ENCODE results near the gene CERS6. TPM values are rescaled to one million over a fixed set of nuclear protein-coding genes. Genes with fewer than 3 reads are reported as not detected.

CERS6 gene
- total RNA-seq, 1 experiment from 2014 or later = 17.3 TPM

GRCh38 chr2:168599738-168600137, 143.7 kb downstream of the CERS6 start (continued):
- no peak for TF ChIP-seq HMGXB4 (CRISPR knock-in tag; IDR thresholded peaks at IDR 0.05)
- TF ChIP-seq NFE2L1 (CRISPR knock-in tag; IDR thresholded peaks at IDR 0.05) = no peak
- no peak for TF ChIP-seq ZNF219 (CRISPR knock-in tag; IDR thresholded peaks at IDR 0.05; ENCODE audit: borderline replicate concordance)

GRCh38 chr2:168600949-168601348, 144.9 kb downstream of the CERS6 start:
- Mint-ChIP-seq H3K36me3 (peaks cover 23% of the 10 kb centered on the region), H3K27me3 (ENCODE audit: low read depth) (no peaks in the 10 kb centered on the region; the same call in 1 of the 2 replicates), H3K4me3 (no peak overlapping the region), H3K27ac (no peak overlapping the region), H3K9me3 (peaks cover 27% of the 10 kb centered on the region), H3K4me1 (peaks cover 20% of the 10 kb centered on the region)
- POLR2A ChIA-PET = no interaction called here
- no peak for DNase-seq (ENCODE audit: low spot score)
- CTCF ChIA-PET = no interaction called here
- ATAC-seq = no peak
- no peak for TF ChIP-seq ATF1 (CRISPR knock-in tag; IDR thresholded peaks at IDR 0.05)
- no peak for TF ChIP-seq ATF3 (CRISPR knock-in tag; conservative IDR thresholded peaks at IDR 0.05)
- TF ChIP-seq EMX1 (CRISPR knock-in tag; IDR thresholded peaks at IDR 0.05) = no peak
- no peak for TF ChIP-seq PRDM15 (CRISPR knock-in tag; IDR thresholded peaks at IDR 0.05)
- TF ChIP-seq SP1 (CRISPR knock-in tag; conservative IDR thresholded peaks at IDR 0.05) = no peak
- no peak for TF ChIP-seq E2F4 (CRISPR knock-in tag; IDR thresholded peaks at IDR 0.05; ENCODE audit: borderline replicate concordance, low read depth)
- TF ChIP-seq ZNF281 (CRISPR knock-in tag; IDR thresholded peaks at IDR 0.05) = no peak
- TF ChIP-seq RORB (CRISPR knock-in tag; IDR thresholded peaks at IDR 0.05) = no peak
- TF ChIP-seq ZNF416 (CRISPR knock-in tag; IDR thresholded peaks at IDR 0.05) = no peak
- no peak for TF ChIP-seq OVOL2 (CRISPR knock-in tag; IDR thresholded peaks at IDR 0.05; ENCODE audit: borderline replicate concordance)
- no peak for TF ChIP-seq ZNF671 (CRISPR knock-in tag; IDR thresholded peaks at IDR 0.05)
- no peak for TF ChIP-seq NR1H2 (CRISPR knock-in tag; IDR thresholded peaks at IDR 0.05)
- TF ChIP-seq FOXP1 (CRISPR knock-in tag; IDR thresholded peaks at IDR 0.05; ENCODE audit: borderline replicate concordance) = no peak
- TF ChIP-seq AFF4 (CRISPR knock-in tag; IDR thresholded peaks at IDR 0.05; ENCODE audit: borderline replicate concordance) = no peak
- TF ChIP-seq MLX (CRISPR knock-in tag; IDR thresholded peaks at IDR 0.05) = no peak
- TF ChIP-seq ZNF263 (CRISPR knock-in tag; IDR thresholded peaks at IDR 0.05; ENCODE audit: low read depth) = no peak
- no peak for TF ChIP-seq HMGA2 (CRISPR knock-in tag; IDR thresholded peaks at IDR 0.05)
- TF ChIP-seq TP53 (CRISPR knock-in tag; IDR thresholded peaks at IDR 0.05) = no peak

Measured in WTC11 (cell line).